ENCODE data around the gene AOX1.

DNA sequence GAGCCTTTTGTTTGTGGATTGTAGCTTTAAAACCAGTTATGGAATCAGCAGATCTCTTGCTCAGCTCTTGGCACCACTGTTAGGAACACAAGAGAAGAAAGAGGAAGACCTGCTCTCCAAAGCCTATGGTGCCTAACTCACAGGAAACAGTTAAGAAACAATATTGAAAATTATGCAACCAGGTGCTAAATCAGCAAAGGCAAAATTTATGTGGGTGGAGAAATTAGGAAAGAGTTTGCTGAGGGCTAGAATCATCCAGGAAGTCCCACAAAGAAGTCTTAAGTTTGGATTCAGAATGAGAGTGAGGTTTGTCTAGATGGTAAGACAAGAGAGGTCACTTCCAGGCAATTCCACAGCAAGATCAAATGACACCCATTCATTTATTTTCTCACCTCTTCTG, 49.4 kb downstream of the AOX1 start:
- TF ChIP-seq GATA2 (IDR thresholded peaks at IDR 0.05; ENCODE audit: low read depth, low read length): no peak
- no peak for TF ChIP-seq GATA3 (IDR thresholded peaks at IDR 0.05; ENCODE audit: low read depth, low read length)
